GM19324 (cell line): Measurements from ENCODE around the gene CDT1.
A peak's percentile ranks its signal among the peaks of the same experiment; 100 is the strongest.
"Not testable (repeated sequence)": the region's sequence is repeated elsewhere in the genome, so short reads cannot be mapped to it uniquely, and the experiment has no call there.

ENCODE experiments used
- ATAC-seq: cut with Tn5 transposase; IDR thresholded peaks from one replicate; pipeline ENCODE4 v1.9.1; 2021; ENCODE audit warnings: mild to moderate bottlenecking, moderate library complexity; ENCODE audit not compliant: unreplicated experiment, low FRiP score

CDT1 gene

DNA sequence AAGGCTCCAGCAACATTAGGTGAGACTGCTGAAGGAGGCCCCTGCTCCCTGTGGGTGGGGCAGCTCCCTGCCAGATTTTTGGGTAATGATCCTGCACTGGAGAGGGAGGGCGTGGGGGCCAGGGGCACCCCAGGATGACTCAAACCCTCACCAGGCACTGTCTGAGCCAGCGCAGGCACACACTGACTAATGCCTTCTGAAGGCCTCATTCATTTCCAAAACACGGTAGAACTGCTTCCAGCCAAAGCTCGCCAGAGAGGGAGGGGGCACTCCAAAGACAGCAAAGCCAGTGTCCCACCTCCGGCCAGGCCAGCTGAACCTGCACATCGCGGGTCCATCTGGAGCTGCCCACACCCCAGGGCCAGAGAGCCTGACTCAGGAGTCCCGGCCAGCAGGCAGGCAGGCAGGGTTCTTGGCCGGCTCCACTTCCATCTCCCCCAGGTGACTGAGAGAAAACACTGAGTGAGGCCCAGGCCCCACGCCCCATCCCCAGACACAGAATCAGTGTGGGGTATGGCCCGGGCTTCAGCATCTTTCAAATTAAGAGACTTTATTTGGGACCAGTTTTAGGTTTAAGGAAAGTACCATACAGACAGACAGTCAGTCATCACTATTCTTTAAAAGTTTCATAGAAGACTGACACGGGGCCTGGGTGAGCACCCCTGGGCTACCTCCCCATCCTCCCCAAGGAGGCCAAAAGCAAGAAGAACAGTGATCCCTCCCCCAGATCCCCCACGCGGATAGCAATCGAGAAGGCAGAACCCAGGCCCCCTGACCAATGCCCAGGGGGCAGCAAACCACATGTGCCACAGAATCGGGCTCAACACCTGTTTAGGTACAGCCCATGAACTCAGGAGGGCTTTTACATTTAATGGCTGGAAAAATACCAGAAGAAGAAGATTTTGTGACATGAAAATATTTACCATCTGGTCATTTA, 20.9 kb upstream of the CDT1 start:
- ATAC-seq: no peak

DNA sequence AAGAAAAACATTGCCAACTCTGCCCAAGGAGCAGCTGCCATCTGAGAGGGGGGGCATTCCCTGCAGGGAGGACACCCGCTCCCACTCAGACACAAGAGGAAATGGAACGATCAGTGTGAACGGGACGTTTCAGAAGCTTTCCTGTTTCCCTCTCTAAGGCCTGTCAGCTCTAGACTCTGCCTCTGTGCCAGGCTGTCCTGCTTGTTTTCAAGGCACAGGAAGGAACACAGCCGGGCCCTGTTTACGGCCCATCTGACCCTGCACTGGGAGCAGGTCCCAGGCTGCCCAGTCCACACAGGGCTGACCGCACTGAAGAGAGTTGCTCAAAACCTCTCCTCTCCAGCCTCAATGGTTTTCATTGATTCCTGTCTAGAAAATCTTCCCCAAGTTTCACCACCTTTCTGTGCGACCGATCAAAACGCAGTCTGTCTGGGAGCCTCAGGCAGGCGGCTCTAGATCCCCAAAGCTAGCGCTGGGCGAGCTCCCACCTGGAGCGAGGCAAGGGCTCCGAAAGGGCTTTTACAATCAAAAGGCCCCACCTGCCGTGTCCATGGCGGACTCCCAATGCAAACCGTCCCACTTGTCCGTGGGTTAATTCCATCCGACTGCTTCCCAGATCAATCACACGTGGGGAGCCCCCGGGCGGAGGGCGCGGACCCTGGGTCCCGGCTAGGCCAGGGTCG, 20.1 kb upstream of the CDT1 start:
- ATAC-seq: no peak

DNA sequence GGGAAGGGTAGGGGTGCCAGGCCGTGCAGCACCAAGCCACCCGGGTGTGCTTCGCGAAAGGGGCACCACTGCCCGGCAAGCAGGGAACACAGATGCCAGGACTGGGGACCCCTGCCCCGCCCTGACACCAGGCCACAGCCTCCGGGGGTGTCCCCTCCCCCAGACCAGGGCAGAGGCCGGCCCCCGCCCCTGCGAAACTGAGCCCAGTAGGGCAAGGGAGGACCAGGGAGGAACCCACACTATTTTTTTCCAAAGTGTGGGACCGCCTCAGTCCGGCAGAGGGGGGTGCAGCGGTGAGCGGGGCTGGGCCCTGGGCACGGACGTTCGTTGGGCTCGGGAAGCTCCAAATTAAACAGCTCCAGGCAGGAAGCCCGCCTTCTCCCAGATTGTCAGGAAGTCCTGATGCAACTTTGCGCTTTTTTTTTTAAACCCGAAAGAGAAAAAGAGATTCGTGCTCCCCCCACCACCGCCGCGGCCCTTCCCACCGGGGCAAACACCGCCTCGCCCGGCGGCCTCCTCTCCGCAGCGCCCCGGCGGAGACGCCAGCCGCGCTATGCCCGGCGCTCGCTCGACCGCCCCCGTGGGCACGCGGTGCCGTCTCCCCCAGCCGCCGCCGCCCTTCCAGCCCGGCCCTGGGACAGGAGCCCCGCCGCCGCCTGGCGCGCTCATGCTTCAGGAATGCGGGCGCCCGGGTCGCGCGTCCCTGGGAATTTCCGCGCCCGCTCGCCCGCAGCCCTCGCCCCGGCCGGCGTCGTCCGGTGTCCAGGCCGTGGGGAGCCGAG, 19.3 kb upstream of the CDT1 start:
- peak; percentile 18 for ATAC-seq

DNA sequence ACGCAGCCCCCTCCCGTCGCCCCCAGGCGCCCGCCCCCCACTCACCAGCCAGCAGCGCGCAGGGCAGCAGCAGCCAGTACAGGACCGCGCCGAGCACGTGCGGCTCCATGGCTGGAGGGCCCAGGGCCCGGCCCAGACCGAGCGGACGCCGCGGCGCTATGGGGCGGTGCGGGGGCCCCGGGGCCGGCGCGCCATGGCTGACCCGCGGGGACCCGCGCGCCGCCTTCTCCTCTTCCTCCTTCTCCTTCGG, 18.8 kb upstream of the CDT1 start:
- ATAC-seq: peak; percentile 38

DNA sequence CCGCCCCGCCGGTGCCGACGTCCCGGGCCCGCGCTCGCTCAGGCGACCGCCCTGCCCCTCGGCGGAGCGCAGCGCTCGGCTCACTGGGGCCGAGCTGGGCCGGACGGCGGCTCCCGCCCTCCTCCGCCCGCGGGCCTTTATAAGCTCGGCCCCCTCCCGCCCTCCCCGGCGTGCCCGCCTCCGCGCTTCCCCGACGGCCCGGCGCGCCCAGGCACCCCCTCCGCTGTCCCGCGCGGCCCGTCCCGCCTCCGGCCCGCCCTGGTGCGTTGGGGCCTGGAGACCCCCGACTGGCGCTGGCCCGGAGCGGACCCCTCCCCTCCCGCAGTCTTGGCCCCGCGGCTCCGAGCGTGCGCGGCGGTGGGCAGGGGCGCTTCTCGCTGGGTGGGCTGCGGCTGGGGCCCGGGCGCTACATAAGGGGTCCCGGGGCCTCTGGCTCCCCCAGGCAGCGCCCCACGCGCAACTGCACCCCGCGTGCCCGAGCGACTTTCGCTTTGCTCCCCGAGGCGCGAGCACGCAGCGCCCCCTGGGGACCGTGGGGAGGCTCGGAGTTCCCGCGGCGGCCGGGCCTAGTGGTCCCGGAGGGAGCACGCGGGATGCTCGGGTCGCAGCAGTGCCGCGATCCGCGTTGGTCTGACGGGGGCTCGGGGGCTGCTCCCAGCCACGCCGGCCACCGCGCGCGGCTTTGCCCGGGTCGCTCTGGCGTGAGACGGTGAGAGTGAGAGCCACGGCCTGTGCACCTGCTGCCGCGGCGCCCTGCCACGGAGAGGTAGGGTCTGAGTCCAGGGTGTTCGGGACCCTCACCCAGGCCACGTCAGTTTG, 18.3 kb upstream of the CDT1 start, which contains the start of gene PIEZO1:
PIEZO1 (minus strand) TSS at position 115 of the 819 bp plus-strand sequence. CDS start 256 bp downstream, outside the sequence.
- peak; percentile 40 for ATAC-seq

DNA sequence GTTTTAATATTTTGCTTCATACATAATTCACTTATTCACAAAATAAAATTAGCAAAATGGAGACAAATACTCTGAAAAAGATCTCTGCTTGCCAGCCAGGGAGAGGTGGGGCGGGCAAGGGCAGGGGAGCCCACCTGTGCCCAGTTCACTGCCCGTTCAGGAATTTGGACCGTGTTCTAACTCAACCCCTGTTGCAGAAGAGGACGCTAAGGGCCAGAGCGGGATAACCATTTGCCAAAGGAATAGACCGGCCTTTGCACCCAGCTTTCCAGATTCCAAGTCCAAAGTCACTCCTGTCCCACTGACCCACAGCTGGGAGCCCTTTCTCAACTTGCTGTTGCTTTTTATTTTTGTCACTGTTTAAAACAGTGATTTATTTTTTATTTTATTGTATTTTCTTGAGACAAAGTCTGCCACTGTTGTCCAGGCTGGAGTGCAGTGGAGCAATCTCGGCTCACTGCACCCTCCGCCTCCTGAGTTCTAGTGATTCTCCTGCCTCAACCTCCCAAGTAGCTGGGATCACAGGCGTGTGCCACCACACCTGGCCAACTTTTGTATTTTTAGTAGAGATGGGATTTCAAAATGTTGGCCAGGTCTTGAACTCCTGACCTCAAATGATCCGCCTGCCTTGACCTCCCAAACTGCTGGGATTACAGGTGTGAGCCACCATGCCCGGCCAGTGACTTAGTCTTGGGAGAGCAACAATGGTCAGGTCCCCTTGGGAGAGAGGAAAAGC, 15.8 kb upstream of the CDT1 start:
- ATAC-seq: no peak

DNA sequence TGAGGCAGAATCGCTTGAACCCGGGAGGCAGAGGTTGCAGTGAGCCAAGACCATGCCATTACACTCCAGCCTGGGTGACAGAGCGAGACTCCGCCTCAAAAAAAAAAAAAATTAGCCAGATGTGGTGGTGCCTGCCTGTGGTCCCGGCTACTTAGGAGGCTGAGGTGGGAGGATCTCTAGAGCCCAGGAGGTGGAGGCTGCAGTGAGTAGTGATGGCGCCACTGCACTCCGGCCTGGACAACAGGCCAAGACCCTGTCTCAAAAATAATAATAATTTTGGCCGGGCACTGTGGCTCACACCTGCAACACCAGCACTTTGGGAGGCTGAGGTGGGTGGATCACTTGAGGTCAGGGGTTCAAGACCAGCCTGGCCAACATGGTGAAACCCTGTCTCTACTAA, 14.8 kb upstream of the CDT1 start:
- ATAC-seq: not testable (repeated sequence)

DNA sequence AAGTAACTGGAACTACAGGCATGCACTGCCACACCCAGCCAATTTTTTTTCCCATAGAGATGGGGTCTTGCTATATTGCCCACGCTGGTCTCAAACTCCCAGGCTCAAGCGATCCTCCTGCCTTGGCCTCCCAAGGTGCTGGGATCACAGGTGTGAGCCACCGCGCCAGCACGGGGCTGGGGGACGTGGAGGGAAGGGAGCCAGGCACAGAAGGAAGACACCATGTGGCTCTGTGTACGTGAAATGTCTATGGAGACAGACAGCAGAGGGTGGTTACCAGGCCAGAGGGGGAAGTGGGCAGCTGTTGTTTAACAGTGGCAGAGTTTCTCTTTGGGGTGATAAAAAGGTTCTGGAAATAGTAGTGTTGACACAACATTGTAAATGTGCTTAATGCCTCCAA, 14.0 kb upstream of the CDT1 start:
- no peak for ATAC-seq

DNA sequence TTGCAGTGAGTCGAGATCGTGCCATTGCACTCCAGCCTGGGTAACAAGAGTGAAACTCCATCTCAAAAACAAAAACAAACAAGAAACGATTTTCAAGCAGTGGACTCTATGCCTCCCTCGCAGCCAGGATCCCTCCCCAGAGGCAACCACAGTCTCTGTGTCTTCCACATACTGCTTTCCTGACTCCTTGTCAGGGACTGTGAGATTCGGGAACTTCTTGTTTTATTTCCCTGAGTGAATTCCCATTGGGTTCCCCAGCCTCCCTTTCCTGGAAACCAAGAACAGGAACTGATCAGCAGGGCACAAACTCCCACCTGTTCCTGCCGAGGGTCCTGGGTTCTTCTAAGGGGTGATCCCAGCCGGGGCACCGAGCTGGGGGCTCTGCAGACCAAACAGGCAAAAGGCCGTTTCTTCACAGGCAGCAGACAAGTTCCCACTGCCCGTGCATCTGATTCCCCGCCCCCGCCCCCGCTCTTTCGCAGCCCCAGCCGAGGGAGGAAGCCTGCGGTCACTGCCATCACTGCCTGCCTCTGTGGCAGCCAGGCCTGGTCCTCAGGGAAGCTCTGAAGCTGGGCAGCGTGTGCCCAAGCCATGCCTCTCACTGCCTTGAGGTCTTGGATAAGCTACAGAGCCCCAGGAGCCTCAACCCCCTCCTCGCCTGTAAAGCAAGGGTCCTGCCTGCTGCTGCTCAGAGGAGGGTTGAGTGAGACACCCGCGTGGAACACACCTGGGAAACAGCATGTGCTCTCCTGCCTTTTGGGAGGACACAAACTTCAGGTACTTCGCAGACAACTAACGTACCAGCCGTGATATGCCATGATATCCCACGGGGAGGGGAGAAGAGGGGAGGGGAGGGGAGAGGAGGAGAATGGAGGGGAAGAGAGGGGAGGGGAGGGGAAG, 13.0 kb upstream of the CDT1 start:
- ATAC-seq: no peak

DNA sequence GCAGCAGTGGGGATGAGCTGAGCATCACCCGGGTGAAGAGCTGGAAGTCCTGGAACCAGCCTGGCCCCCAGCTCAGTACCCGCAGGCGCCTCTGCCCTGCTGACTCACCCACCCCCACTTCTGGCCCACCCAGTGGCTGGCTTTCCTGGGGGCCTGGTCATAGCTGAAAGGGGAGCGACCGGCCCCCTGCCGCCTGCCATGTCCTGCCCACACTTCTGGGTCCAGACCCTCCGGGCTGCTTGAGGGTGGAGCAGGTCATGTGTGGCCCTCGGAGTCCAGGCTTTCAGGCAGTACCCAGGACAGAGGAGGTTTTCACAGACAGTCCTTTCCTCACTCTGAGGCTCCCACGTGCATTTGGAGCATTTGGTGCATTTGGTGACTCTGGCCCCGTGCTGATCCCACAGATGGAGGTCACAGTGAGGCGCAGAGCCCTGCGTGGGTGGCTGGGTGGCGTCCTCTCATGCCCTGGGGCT, 11.5 kb upstream of the CDT1 start:
- ATAC-seq: no peak

DNA sequence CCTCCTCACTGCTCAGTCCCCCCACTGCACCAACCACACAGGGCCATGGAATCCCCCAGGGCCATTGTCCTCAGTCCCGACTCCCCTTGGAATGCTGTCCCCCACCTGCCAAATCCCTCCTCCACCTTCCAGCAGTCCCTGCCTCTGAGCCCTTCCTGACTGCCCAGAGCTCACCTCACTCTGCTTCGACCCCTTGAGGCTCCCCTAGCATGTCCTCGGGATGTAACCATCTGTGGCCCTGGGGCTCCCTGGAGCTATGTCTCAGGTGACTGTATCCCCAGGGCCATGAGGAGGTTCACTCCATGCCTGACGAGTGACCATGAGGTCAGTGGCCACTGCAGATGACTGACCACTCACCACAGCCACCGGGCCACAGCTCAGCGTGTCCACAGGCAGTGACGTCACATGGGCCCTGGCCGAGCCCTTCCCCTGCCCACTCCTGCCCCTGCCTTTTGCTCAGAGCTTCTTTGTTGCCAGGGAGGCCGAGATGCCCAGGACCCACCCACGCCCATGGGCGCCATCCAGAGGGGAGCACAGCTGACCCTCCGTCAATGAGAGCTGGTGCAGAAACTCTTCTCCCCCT, 10.8 kb upstream of the CDT1 start:
- no peak for ATAC-seq

DNA sequence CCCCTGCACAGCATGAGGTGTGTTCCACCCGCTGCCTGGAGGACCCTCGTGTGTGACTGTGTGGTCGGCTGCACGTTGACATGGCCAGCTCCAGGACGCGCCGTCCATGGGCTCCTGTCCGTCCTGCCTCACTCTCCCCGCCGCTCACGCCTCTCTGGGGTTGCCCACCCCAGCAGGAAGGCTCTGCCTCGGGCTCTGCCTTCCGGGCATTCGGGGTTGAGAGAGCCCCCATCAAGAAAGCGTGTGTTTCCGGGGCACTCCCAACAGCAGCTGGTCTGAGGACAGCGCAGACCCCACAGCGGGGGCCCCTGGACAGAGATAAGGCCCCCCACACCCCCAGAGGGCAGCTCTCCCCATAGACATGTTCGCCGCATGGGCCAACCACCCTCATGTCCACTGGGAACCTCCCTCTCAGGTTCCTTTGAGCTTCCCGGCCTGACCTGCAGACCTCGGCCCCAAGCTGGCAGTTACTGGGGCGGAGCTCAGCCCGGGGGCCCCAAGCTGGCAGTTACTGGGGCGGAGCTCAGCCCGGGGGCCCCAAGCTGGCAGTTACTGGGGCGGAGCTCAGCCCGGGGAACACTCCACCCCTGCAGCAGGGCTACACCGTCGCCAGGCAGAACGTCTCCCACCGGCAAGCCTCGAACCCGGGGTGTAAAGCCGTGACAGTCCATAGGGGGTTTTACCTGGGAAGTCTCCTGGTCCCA, 10.2 kb upstream of the CDT1 start:
- ATAC-seq: no peak

DNA sequence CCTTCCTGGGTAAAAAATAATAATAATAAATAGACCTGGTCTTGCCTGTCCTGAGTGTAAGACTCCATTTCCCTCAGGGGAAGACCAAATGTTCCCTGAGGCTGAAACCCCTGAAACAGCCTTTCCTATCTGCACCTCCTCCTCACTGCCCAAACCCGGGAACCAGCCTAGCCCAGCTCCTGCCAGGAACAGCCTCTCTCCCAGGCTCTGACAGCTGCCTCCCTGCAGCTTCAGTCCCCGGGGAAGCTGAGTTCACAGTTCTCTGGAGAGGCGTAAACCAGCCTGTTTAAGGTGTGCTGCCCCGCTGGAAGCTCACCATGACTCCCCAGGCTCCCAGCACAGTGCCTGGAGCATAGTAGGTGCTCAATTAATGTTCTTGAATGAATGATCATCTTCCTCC, 7.3 kb upstream of the CDT1 start:
- ATAC-seq: no peak

DNA sequence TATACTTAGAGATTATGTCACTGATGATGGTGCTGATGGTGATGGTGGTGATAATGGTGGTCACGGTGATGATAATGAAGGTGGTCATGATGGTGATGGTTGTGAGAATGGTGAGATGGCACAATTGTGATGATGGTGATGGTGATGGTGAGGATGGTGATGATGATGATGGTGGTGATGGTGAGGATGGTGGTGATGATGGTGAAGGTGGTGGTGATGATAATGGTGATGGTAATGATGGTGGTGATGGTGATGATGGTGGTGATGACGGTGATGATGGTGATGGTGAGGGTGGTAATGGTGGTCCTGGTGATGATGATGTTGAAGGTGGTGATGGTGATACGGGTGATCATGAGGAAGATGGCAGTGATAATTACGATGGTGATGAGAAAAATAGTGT, 5.5 kb upstream of the CDT1 start:
- ATAC-seq: no peak

DNA sequence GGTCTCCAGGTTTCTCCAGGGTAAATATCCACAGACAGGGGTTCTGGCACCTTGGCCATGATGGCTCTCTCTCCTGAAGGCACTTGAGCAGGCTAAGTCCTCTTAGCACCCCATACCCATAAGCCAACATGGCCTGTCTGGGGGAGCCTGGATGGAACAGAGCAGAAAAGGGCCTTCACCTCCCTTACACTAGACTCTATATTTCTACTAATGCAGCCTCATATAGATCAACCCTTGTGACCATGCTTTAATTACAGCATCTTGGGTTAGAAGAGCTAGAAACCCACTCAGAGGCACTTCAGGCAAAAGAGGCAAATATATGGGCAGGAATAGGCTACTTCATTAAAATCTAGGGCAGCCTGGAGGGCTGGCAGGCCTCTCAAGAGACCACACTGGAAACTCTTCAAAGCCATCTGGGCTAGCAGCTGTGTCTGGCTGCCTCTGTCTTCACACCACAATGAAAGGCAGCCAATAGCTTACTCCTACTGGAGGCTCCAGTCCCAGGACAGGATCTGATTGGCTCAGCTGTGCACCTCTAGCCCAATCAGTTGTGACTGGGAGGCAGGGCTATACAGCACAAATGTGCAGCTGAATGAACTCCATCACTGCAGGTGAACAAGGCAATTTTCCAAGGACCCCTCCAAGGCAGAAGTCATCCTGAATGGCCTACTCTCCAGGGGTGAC, 4.7 kb upstream of the CDT1 start:
- ATAC-seq: no peak

DNA sequence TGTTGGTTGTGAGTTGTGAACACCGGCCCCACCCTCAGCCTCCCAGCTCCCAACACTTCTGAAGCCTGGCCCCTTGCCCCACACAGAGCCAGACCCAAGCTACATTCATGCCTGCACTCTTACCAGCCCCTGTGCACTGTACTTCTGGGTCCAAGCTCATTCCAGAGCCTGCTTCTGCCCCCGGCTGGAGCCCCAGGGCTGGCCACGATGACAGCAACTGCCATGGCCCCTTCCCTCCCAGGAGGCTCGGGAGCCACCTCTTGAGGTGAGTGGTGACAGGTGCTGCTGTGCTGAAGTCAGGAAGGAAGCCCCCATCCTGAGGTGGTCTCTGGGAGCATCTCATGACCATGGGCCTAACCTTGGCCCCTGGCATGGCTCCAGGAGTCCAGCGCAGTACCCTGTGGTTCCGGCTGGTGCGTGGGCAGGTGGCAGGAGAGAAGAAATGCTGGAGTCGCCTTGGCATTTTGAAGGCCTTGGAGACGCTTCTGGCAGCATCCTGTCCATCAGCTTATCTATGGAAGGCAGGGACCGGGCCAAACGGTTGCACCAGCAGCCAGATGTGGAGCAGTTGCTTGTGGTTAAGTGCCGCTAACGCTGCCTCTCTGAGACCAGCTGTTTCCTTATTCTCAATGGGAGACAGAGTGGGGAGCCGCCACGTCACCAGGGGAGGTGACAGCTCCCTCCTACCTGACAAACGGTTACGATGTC, 3.9 kb upstream of the CDT1 start:
- ATAC-seq: no peak

DNA sequence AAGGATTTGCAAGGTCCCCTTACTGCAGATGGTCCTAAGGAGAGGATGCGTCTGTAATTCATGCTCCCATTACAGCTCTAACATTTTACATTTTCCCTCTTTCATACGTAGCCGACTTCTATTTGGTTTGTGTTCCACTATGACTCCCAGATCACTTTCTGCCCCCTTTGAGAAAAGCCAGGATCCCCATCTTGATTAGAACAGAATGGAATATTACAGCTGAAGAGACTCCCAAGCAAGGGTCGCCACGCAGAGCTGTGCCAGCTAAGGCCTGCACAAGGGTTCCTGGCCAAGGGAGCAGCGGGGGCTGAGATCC, 3.4 kb upstream of the CDT1 start:
- no peak for ATAC-seq
